ENCODE measurements around the gene USP24. TPM values are rescaled to one million over a fixed set of nuclear protein-coding genes. Genes with fewer than 3 reads are reported as not detected.

USP24 gene
- total RNA-seq, 1 donor from 2014 or later: 50.5 TPM

- no peaks in the 10 kb centered on the region for H3F3A ChIP-seq (ENCODE audit: low read depth)
- no peaks in the 10 kb centered on the region for H3K79me2 ChIP-seq (ENCODE audit: low read depth)
- H3K27me3 Mint-ChIP-seq (ENCODE audit: insufficient read depth, low read depth): no peaks in the 10 kb centered on the region
- H4K20me1 ChIP-seq (ENCODE audit: low read depth): no peaks in the 10 kb centered on the region
- H3K9me3 Mint-ChIP-seq: no peaks in the 10 kb centered on the region
- no peaks in the 10 kb centered on the region for H3K9me3 ChIP-seq (ENCODE audit: low read depth)
- no peaks in the 10 kb centered on the region for H3K36me3 ChIP-seq
- H3K4me3 Mint-ChIP-seq: no peak overlapping the region
- H2AFZ ChIP-seq (replicated peaks): peak overlapping the region; percentile 4
- no peak overlapping the region for H3K4me3 ChIP-seq
- DNase-seq (ENCODE audit: low spot score): peak; percentile 18
- peaks cover 11% of the 10 kb centered on the region for H3K4me1 ChIP-seq
- no peaks in the 10 kb centered on the region for H3K36me3 Mint-ChIP-seq
- H3K9ac ChIP-seq: no peak overlapping the region
- peaks cover 2% of the 10 kb centered on the region for H3K4me1 Mint-ChIP-seq
- TF ChIP-seq EZH2 (IDR thresholded peaks at IDR 0.05): no peak
- no peak for TF ChIP-seq CTCF (IDR thresholded peaks at IDR 0.05)
- TF ChIP-seq EZH2phosphoT487 (IDR thresholded peaks at IDR 0.05): no peak
- H3K27ac ChIP-seq: no peak overlapping the region
- H3K27ac Mint-ChIP-seq: peak overlapping the region; percentile 33
- no peaks in the 10 kb centered on the region for H3K27me3 ChIP-seq
- H3K4me2 ChIP-seq: no peak overlapping the region
Measured at GRCh38 chr1:55259911-55260609, 44.9 kb upstream of the USP24 start.

- H3K4me3 ChIP-seq: no peak overlapping the region
- no peaks in the 10 kb centered on the region for H3K27me3 ChIP-seq
- no peaks in the 10 kb centered on the region for H3K9me3 ChIP-seq (ENCODE audit: low read depth)
- Mint-ChIP-seq H3K36me3 (no peaks in the 10 kb centered on the region), H3K9me3 (no peaks in the 10 kb centered on the region), H3K4me1 (peaks cover 2% of the 10 kb centered on the region), H3K27ac (no peak overlapping the region), H3K4me3 (no peak overlapping the region), H3K27me3 (ENCODE audit: insufficient read depth, low read depth) (no peaks in the 10 kb centered on the region)
- no peak for DNase-seq (ENCODE audit: low spot score)
- H4K20me1 ChIP-seq (ENCODE audit: low read depth): no peaks in the 10 kb centered on the region
- H3K4me2 ChIP-seq: no peak overlapping the region
- no peaks in the 10 kb centered on the region for H3K36me3 ChIP-seq
- no peak overlapping the region for H3K9ac ChIP-seq
- H3K79me2 ChIP-seq (ENCODE audit: low read depth): no peaks in the 10 kb centered on the region
- no peak overlapping the region for H3K27ac ChIP-seq
- H3K4me1 ChIP-seq: peaks cover 11% of the 10 kb centered on the region
- no peaks in the 10 kb centered on the region for H3F3A ChIP-seq (ENCODE audit: low read depth)
- TF ChIP-seq EZH2 (IDR thresholded peaks at IDR 0.05): no peak
- peak overlapping the region; percentile 31 for H2AFZ ChIP-seq (replicated peaks)
Measured at GRCh38 chr1:55257958-55258357, 42.8 kb upstream of the USP24 start.

DNA sequence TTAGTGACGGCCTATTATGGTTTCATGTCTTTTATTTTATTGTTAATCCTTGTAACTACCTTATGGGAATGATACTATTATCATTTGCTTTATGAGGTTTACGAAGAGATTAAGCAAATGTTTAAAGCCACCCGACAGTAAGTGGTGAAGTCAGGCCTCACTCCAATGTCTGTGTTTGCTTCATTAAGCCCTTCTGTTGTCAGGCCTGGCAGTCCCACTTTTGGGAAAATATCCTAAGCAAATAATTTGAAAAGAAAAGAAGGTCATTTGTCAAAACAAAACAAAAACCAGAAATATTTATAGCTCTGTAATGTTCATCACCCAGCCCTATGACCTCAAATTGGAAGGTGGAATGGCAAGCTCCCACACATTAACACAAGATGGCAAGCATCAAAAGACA lies 40.7 kb upstream of the USP24 start:
- no peaks in the 10 kb centered on the region for H3K27me3 Mint-ChIP-seq (ENCODE audit: insufficient read depth, low read depth)
- H3K4me1 Mint-ChIP-seq: peaks cover 2% of the 10 kb centered on the region
- no peak overlapping the region for H3K27ac ChIP-seq
- no peaks in the 10 kb centered on the region for H3K27me3 ChIP-seq
- H3K9me3 Mint-ChIP-seq: no peaks in the 10 kb centered on the region
- H3F3A ChIP-seq (ENCODE audit: low read depth): no peaks in the 10 kb centered on the region
- H4K20me1 ChIP-seq (ENCODE audit: low read depth): no peaks in the 10 kb centered on the region
- H2AFZ ChIP-seq (replicated peaks): no peak overlapping the region
- no peaks in the 10 kb centered on the region for H3K79me2 ChIP-seq (ENCODE audit: low read depth)
- H3K36me3 ChIP-seq: no peaks in the 10 kb centered on the region
- H3K4me2 ChIP-seq: no peak overlapping the region
- DNase-seq (ENCODE audit: low spot score): no peak
- H3K4me3 ChIP-seq: no peak overlapping the region
- no peaks in the 10 kb centered on the region for H3K36me3 Mint-ChIP-seq
- TF ChIP-seq CTCF (IDR thresholded peaks at IDR 0.05): no peak
- no peak for TF ChIP-seq EZH2phosphoT487 (IDR thresholded peaks at IDR 0.05)
- TF ChIP-seq EZH2 (IDR thresholded peaks at IDR 0.05): no peak
- H3K4me3 Mint-ChIP-seq: no peak overlapping the region
- no peaks in the 10 kb centered on the region for H3K9me3 ChIP-seq (ENCODE audit: low read depth)
- H3K4me1 ChIP-seq: peaks cover 11% of the 10 kb centered on the region
- H3K27ac Mint-ChIP-seq: no peak overlapping the region
- H3K9ac ChIP-seq: no peak overlapping the region

DNA sequence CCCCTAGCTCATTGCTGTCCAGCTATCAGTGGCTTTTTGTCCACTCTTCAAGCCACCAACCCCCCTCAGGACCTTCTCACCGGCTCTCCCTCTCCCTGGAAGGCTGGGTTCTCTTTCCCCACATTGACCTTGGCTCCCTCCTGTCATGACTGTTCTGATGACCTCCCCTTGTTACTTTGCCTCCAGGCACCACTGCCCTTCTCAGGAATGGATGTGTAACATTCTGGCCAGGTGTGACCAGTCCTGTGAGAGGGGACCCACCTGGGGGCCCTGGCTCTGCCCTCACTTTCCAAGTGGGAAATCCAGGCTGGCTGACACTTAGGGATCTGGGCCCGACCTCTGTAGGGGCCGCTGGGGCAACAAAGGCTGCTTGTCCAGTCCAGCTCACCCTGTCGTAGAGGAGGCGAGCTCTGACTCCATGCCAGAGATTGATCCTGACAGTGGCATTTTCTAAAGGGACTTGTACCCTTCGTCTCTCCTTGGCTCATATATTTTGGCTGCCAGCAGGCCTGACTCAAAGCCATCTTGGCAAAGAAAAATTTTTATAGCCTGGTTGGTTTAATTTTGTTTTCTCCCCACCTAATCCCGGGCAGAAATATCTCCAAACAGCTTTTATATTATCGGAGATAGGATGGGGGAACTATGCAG lies 37.9 kb upstream of the USP24 start:
- no peaks in the 10 kb centered on the region for H3K4me1 Mint-ChIP-seq
- no peak overlapping the region for H3K4me2 ChIP-seq
- H3K4me3 ChIP-seq: no peak overlapping the region
- no peaks in the 10 kb centered on the region for H3K9me3 Mint-ChIP-seq
- DNase-seq (ENCODE audit: low spot score): no peak
- no peaks in the 10 kb centered on the region for H3F3A ChIP-seq (ENCODE audit: low read depth)
- H3K4me3 Mint-ChIP-seq: no peak overlapping the region
- no peaks in the 10 kb centered on the region for H3K36me3 ChIP-seq
- no peak overlapping the region for H2AFZ ChIP-seq (replicated peaks)
- no peaks in the 10 kb centered on the region for H3K36me3 Mint-ChIP-seq
- TF ChIP-seq EZH2phosphoT487 (IDR thresholded peaks at IDR 0.05) (no peak), EZH2 (IDR thresholded peaks at IDR 0.05) (no peak), CTCF (IDR thresholded peaks at IDR 0.05) (no peak)
- no peaks in the 10 kb centered on the region for H3K9me3 ChIP-seq (ENCODE audit: low read depth)
- H3K27ac Mint-ChIP-seq: no peak overlapping the region
- H3K9ac ChIP-seq: no peak overlapping the region
- no peaks in the 10 kb centered on the region for H3K4me1 ChIP-seq
- H3K79me2 ChIP-seq (ENCODE audit: low read depth): no peaks in the 10 kb centered on the region
- H3K27me3 Mint-ChIP-seq (ENCODE audit: insufficient read depth, low read depth): no peaks in the 10 kb centered on the region
- no peaks in the 10 kb centered on the region for H4K20me1 ChIP-seq (ENCODE audit: low read depth)
- no peak overlapping the region for H3K27ac ChIP-seq
- no peaks in the 10 kb centered on the region for H3K27me3 ChIP-seq
